ENCODE measurements around the gene FSTL4.

Gene FSTL4

DNA sequence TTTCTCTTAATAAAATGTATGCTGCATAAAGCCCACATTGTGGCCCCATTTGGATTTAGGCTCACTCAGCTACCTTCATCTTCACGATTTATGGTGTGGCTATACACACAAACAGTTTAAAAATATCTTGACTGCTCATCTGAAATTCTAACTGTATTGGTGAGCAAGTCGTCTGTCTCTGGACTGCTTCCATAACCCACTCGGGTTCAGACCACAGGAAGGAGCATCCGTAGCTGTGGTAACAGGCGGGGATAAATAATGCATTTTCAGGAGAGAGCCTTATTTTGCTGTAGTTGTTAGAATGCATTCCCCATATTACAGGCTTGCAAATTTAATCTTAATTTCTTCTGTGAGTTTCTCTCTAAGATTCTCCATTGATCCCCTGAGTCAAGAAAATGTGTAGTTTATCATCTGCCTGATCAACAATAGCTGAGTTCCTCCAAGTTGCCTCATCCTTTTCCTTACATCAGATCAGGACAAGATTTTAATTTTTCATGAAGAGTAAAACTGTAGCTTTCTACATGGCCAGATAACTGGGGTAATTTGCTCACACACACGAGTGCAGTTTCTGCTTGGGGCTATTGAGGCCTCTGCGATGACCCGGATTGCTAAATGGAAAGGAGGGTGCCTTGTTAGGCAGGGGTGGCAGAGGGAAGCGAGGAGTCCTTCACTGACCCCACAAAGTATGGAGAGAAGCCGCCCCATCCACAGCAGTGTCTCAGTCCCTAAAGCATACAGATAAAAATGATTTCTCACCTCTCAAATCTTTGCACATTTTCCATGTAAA, 133.9 kb downstream of the FSTL4 start:
- DNase-seq (ENCODE audit: low read depth): no peak

DNA sequence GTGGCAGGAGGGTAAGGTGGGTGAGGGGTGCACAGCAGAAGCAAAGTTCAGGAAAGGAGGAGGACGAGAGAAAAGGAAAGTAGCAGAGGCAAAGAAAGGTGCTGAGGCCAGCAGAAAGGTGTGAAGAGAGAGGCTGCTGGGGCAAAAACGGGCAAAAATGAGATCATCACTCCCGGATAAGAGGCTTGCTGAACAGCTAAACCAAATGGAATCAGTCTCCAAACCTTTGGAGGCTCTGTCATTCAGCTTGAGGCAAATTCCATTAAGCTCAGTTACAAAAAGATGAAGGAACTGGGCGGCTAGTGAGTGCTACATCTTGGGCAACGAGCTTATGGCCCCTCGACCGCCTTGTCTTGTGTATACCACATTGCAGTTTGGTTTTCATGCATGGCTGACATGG, 136.4 kb downstream of the FSTL4 start:
- no peak for DNase-seq (ENCODE audit: low read depth)

- no peak for DNase-seq (ENCODE audit: low read depth)
Measured at GRCh38 chr5:133474851-133475590, 137.3 kb downstream of the FSTL4 start.

- DNase-seq (ENCODE audit: low read depth): no peak
Measured at GRCh38 chr5:133473291-133473690, 139.1 kb downstream of the FSTL4 start.

DNA sequence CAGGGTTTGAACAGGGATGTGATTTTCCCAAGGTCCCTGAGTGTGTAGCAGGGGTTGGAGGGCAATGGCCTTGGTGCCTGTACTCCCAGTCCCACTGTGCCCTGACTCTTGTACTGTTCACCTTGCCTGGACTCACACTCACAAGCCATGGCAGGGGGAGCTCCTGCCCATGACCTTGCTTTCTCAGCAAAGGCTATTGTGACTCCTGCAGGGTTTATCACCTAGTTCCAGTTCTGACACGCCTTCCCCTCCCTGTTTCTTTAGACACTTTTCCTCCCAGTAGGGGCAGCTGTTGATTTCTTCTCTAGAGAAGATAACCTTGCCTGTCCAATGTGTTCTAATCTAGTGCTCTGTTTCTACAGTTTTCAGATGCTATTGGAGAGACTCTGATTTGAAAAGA, 139.5 kb downstream of the FSTL4 start:
- no peak for DNase-seq (ENCODE audit: low read depth)

DNA sequence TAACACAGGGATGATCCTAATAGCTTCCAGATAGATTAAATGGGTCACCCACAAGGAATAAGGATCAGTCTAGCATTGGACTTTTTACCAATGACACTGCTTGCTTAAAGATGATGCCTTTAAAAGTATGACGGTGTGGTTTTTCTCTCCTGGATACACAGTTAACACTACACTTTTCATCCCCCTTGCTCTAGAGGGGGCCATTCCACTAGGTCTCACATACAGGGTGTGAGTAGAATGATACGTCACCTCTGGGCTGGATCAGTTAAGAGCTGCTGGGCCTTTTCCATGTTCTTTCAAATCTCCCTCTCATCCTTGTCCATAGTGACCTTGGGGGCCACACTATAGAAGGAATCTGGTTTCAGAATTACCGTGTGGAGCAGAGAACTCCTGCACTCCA, 140.6 kb downstream of the FSTL4 start:
- no peak for DNase-seq (ENCODE audit: low read depth)

DNA sequence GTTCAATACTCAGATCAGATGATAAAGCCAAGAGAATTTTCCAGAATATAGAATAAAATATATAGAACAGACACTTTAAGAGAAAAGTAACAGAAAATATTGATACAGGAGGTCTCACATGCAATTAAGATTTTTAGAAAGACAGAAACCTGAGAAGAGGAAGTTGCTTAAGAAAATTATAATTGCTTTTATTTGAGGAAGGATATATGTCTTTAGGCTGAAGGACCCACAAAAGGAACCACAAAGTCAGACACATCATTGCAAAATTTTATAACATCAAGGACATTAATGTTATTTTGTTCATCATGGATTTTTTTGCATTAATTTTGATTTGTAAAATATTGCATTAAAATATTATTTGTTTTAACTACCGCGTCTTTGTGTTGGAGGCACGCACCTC, 141.5 kb downstream of the FSTL4 start:
- DNase-seq (ENCODE audit: low read depth): no peak

- DNase-seq (ENCODE audit: low read depth): no peak
Measured at GRCh38 chr5:133469846-133470245, 142.5 kb downstream of the FSTL4 start.

GRCh38 chr5:133469252-133469651, 143.1 kb downstream of the FSTL4 start:
- DNase-seq (ENCODE audit: low read depth): no peak

GRCh38 chr5:133468596-133468995, 143.7 kb downstream of the FSTL4 start:
- DNase-seq (ENCODE audit: low read depth): no peak

GRCh38 chr5:133467826-133468463, 144.4 kb downstream of the FSTL4 start:
- DNase-seq (ENCODE audit: low read depth): no peak

DNA sequence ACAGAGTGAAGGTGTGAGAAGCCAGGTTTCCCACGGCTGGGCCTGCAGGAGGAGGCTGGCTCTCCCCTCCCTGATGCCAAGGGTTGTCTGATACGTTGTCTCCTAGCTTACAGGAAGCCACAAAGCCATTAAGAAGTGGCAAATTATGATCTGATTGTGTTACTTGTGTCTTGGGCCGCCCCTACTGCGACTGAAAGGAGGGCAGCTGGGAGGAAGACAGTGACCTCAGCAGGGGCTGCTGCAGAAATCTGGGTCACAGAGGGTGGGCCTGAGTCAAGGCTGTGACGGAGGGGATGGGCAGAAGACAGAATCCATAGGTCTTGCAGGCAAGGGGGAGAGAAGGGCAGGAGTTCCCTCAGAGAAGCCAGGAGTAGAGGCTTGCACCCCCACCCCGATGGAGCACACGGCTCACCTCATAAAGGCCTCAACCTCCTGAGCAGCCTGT, 145.0 kb downstream of the FSTL4 start:
- no peak for DNase-seq (ENCODE audit: low read depth)

DNA sequence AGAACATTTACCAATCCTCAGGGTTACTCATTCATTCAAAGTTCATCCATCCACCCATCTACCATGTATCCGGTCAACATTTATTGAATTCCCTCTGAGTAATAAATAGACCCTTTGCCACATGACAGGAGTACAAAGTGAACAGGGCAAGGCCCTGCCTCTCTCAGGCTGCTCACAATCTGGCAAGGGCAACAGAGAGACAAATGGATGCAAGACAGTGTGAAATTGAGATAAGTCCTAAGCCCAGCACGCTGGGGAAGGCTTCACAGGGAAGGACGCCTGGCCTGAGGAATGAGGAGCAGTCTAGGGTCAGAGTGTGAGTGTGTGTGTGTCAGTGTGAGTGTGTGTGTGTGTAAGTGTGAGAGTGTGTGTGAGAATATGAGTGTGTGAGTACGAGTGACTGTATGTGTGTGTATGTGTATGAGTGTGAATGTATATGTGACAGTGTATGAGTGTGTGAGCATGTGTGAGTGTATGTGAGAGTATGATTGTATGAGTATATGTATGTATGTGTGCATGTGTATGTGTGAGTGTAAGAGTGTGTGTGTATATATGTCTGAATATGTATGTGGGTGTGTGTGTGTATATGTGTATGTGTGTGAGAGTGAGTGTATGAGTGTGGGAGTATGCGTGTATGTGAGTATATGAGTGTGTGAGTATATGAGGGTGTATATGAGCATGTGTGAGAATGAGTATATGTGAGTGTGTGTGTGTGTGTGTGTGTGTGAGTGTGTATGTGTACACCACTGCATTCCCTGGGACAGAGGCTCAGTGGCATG, 145.6 kb downstream of the FSTL4 start:
- DNase-seq (ENCODE audit: low read depth): no peak

DNA sequence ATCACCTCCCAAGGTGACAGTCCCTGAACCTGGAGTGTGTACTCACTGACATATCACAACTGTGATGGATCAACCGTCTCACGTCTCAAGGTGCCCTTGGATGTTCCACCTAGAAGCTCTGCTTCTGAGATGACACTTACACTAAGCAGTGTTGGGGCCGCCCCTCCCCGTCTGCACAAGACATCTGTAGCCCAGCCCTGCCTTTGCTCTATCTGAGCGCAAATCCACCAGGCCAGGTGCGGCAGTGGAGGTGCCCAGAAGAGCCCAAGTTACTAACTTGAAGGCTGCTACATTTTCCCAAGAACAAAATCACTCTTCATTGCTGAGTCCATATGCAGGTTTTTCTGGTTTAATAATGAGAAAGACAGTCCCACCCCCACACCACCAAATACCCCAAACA, 148.3 kb downstream of the FSTL4 start:
- DNase-seq (ENCODE audit: low read depth): no peak

GRCh38 chr5:133461796-133462516, 150.4 kb downstream of the FSTL4 start:
- no peak for DNase-seq (ENCODE audit: low read depth)

- peak; percentile 28 for DNase-seq (ENCODE audit: low read depth)
Measured at GRCh38 chr5:133460172-133460758, 152.1 kb downstream of the FSTL4 start.

DNA sequence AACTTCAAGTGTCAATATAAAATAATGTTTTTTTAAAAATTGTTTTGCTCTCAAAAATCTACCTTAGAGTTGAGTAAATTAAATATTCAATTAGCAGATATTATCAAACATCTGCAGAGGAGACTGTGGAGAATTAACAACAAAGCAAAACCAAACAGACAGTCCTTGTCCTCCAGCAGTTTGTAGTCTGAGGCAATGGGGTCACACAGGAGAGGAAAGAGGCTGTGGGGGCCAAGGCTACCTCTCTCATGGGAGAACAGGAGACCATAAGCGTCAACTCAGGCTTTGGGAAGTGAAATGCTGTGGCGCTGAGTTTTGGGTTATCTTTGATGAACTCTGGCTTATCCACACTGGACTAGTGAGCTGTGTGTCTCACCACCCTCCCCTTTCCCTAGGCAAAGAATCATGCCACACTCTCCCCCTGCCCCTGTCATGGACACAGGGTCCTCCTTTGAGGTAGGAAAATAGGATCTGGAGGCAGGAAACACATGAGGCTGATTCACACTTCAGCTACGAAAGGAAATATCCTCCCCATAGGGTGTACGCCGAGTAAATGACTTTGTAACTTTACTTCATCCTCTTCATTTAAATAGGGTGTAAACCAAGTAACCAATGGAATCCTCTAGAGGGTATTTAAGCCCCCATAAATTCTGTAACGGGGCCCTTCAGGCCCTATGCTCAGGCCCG, 152.7 kb downstream of the FSTL4 start:
- DNase-seq (ENCODE audit: low read depth): no peak

DNA sequence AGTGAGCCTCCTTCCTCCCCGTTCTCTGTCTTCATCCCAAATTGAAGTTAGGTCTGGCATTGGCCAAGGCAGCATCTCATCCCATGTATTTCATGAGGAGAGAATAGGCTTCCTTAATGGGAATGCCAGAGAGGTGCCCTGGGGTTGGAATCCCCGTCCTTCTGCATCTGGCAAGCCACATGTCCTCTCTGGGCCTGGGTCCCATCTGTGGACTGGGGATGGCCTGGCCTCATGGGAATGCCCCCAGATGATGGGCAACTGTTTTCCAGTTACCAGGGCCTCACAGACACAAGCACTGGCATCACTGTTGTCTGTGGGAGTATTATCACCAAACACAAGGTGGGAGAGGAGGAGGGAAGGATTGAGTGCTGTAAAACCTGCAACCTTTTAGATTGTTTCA, 153.9 kb downstream of the FSTL4 start:
- DNase-seq (ENCODE audit: low read depth): no peak

DNA sequence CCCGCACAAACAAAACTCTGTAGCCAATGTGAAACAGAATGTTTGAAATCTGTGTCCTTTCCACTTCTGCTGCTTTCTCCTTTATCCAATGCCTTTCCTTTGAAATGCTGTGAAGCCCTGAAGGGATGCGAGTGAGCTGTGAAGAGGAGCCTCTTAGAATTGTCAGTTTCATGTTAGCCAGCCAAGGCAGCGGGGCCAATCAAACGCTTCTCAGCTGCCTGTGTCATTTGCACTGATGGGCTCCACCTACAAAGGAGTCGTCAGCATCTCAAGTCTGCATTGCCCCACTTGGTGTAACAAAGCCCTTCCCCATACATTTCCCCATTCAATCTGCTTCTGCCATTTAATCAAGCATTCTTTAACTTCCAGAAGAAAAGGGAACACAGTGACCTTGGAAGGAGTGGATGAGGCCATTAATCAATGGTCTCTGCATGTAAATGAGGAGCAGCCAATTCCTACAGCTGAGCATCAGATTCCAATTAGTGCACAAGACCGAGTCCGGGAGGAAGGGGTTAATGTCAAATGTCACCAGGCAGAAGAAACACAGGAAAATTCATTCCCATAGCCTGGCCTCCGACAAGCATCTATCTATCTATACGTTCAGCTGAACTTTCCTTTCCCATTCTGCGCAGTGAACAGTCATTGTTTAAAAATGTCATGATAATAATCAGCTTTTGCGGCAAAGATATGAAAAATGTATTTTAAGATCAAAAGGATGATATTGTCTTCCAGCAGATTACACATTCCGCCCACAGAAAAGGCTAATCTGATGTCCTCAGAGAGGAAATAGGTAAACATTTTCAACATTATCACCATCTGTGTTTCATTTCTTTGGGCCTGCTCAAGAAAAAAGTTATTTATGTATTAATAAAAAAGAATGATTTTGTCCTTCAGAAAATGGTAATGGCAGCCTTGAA, 154.6 kb downstream of the FSTL4 start:
- DNase-seq (ENCODE audit: low read depth): no peak
